HEK293 (cell line): ENCODE measurements around the gene DNAJB8.
A peak's percentile ranks its signal among the peaks of the same experiment; 100 is the strongest.

Experiments used
- CTCF ChIA-PET: fragments of 350-600 bp; formaldehyde crosslinking; extraction: SDS; loops from one replicate; lab custom pipeline; 2021; ENCODE audit warnings: antibody characterized with exemption; lab: Yijun Ruan, JAX
- POLR2A ChIA-PET: fragments of 300-600 bp; formaldehyde crosslinking; extraction: SDS; loops from one replicate; lab custom pipeline; 2020; ENCODE audit warnings: antibody characterized with exemption, inconsistent platforms; lab: Yijun Ruan, JAX
- H3K27ac ChIP-seq: fragments of 200-500 bp; sonication (Bioruptor generic); 2 replicates; pipeline ENCODE4 v1.5.1; 2014; ENCODE audit warnings: low read depth, low read length, control low read depth, inconsistent platforms; ENCODE audit errors: extremely low read depth
- H3K36me3 ChIP-seq, 2 experiments: fragments of 200-500 bp in 1 of 2; sonication (Bioruptor generic) in 1 of 2; 1 replicate in 1 of 2; 2 replicates in 1 of 2; pipeline ENCODE4 v1.5.1; 2014 to 2017; ENCODE audit warnings: inconsistent platforms in 2 of 2, low read length in 2 of 2; ENCODE audit not compliant: control insufficient read depth in 2 of 2, insufficient read depth in 1 of 2
- H3K4me1 ChIP-seq: fragments of 200-500 bp; sonication (Bioruptor generic); 2 replicates; pipeline ENCODE4 v1.5.1; 2014; ENCODE audit warnings: mild to moderate bottlenecking, low read length, inconsistent platforms; ENCODE audit not compliant: control insufficient read depth, insufficient read depth
- H3K4me3 ChIP-seq: 2 replicates; pipeline ENCODE4 v1.5.1; 2011; ENCODE audit warnings: low read depth, mild to moderate bottlenecking, control low read depth, low read length, moderate library complexity
- H3K9me3 ChIP-seq: fragments of 200-500 bp; sonication (Bioruptor generic); 2 replicates; pipeline ENCODE4 v1.5.1; 2014; ENCODE audit warnings: low read depth, low read length, inconsistent platforms; ENCODE audit not compliant: control insufficient read depth, insufficient read depth
- KLF1 ChIP-seq: fragments of 450-650 bp; formaldehyde crosslinking; IDR thresholded peaks from 2 replicates; pipeline ENCODE4 v1.5.1; 2016; ENCODE audit warnings: missing biosample characterization, missing genetic modification characterization
- KLF16 ChIP-seq: fragments of 450-650 bp; formaldehyde crosslinking; IDR thresholded peaks from 2 replicates; pipeline ENCODE4 v1.5.1; 2017; ENCODE audit warnings: missing biosample characterization, missing genetic modification characterization
- TRIM28 ChIP-seq: IDR thresholded peaks from 2 replicates; pipeline ENCODE4 v1.6.1; 2011; ENCODE audit warnings: low read length, control low read depth, borderline replicate concordance
- WT1 ChIP-seq: fragments of 450-650 bp; formaldehyde crosslinking; IDR thresholded peaks from 2 replicates; pipeline ENCODE4 v1.5.1; 2016; ENCODE audit warnings: missing biosample characterization, missing genetic modification characterization
- ZNF214 ChIP-seq: fragments of 450-650 bp; formaldehyde crosslinking; IDR thresholded peaks from 2 replicates; pipeline ENCODE4 v1.5.1; 2017; ENCODE audit warnings: missing biosample characterization, mild to moderate bottlenecking, missing genetic modification characterization, borderline replicate concordance
- ZNF274 ChIP-seq, 2 experiments: fragments of 200-500 bp in 1 of 2; fragments of 450-650 bp in 1 of 2; sonication (Bioruptor generic) in 1 of 2; formaldehyde crosslinking in 1 of 2; IDR thresholded peaks; 2 replicates each; pipeline versions ENCODE4 v1.5.1 to v1.6.1; 2014 to 2016; ENCODE audit warnings: borderline replicate concordance in 1 of 2, inconsistent platforms in 1 of 2, low read length in 1 of 2, missing biosample characterization in 1 of 2, missing genetic modification characterization in 1 of 2
- ZNF335 ChIP-seq: fragments of 450-650 bp; formaldehyde crosslinking; conservative IDR thresholded peaks from 2 replicates; pipeline ENCODE4 v1.5.1; 2016; ENCODE audit warnings: missing biosample characterization, missing genetic modification characterization
- ZNF423 ChIP-seq: fragments of 450-650 bp; formaldehyde crosslinking; IDR thresholded peaks from 2 replicates; pipeline ENCODE4 v1.5.1; 2016; ENCODE audit warnings: missing biosample characterization, missing genetic modification characterization
- ZNF548 ChIP-seq: fragments of 450-650 bp; formaldehyde crosslinking; IDR thresholded peaks from 2 replicates; pipeline ENCODE4 v1.5.1; 2016; ENCODE audit warnings: missing biosample characterization, missing genetic modification characterization
- ZNF664 ChIP-seq: fragments of 450-650 bp; formaldehyde crosslinking; IDR thresholded peaks from 2 replicates; pipeline ENCODE4 v1.5.1; 2016; ENCODE audit warnings: missing biosample characterization, missing genetic modification characterization
- TF ChIP-seq, protein P1 (sequence below): fragments of 450-650 bp; formaldehyde crosslinking; IDR thresholded peaks from 2 replicates; pipeline ENCODE4 v1.5.1; 2016; ENCODE audit warnings: missing biosample characterization, missing genetic modification characterization, borderline replicate concordance
- TF ChIP-seq, protein P2 (sequence below): fragments of 450-650 bp; formaldehyde crosslinking; IDR thresholded peaks from 2 replicates; pipeline ENCODE4 v1.5.1; 2016; ENCODE audit warnings: missing biosample characterization, missing genetic modification characterization

The DNAJB8 gene

DNA sequence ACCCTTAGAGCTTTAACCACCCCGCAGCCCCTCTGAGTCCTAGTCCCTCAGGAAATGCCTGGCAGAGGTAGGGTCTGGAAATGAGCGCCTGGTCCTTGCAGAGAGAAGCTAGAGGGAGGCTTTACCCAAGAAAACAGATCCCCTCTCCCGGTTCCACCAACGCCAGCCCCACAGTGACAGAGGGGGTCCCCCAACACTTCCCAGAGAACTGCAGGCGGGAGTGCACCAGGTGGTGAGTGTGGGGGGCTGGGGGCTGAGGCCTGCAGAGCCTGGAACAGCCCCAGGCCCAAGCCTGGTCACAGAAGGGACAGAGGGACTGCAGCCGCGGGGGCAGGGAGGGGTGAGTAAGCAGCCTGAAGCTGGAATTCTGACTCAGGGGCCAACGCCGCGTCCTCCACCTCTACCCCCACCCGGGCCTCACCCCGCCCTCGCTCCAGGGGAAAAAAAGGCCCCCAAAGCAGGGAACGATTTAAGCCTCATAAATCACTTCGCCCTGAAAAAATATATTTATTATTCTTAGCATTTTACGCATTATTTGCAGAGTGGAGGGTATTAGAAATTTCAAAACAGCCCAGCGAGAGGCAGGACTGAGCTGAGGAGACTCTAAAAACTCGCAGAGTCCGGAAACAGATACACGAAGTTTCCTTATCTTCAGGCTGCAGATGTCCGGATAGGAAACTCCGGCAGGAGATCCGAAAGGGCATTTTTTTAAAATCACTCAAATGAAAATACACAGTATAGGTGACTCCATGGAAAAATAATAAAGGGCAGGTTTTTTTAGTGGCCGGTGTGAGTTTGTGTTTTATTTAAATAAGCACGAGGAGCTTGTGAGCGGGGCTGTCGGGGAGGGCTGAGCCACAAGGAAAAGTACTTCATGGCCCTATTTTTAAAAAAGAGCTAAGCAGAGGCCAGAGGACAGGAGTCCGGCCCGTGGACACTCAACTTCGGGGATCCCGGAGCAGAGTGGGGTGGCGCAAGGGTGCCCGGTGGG lies 16.3 kb upstream of the DNAJB8 start (continued):
- TF ChIP-seq, protein P1, sequence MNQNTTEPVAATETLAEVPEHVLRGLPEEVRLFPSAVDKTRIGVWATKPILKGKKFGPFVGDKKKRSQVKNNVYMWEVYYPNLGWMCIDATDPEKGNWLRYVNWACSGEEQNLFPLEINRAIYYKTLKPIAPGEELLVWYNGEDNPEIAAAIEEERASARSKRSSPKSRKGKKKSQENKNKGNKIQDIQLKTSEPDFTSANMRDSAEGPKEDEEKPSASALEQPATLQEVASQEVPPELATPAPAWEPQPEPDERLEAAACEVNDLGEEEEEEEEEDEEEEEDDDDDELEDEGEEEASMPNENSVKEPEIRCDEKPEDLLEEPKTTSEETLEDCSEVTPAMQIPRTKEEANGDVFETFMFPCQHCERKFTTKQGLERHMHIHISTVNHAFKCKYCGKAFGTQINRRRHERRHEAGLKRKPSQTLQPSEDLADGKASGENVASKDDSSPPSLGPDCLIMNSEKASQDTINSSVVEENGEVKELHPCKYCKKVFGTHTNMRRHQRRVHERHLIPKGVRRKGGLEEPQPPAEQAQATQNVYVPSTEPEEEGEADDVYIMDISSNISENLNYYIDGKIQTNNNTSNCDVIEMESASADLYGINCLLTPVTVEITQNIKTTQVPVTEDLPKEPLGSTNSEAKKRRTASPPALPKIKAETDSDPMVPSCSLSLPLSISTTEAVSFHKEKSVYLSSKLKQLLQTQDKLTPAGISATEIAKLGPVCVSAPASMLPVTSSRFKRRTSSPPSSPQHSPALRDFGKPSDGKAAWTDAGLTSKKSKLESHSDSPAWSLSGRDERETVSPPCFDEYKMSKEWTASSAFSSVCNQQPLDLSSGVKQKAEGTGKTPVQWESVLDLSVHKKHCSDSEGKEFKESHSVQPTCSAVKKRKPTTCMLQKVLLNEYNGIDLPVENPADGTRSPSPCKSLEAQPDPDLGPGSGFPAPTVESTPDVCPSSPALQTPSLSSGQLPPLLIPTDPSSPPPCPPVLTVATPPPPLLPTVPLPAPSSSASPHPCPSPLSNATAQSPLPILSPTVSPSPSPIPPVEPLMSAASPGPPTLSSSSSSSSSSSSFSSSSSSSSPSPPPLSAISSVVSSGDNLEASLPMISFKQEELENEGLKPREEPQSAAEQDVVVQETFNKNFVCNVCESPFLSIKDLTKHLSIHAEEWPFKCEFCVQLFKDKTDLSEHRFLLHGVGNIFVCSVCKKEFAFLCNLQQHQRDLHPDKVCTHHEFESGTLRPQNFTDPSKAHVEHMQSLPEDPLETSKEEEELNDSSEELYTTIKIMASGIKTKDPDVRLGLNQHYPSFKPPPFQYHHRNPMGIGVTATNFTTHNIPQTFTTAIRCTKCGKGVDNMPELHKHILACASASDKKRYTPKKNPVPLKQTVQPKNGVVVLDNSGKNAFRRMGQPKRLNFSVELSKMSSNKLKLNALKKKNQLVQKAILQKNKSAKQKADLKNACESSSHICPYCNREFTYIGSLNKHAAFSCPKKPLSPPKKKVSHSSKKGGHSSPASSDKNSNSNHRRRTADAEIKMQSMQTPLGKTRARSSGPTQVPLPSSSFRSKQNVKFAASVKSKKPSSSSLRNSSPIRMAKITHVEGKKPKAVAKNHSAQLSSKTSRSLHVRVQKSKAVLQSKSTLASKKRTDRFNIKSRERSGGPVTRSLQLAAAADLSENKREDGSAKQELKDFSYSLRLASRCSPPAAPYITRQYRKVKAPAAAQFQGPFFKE (tag by site-specific recombination) = no peak

DNA sequence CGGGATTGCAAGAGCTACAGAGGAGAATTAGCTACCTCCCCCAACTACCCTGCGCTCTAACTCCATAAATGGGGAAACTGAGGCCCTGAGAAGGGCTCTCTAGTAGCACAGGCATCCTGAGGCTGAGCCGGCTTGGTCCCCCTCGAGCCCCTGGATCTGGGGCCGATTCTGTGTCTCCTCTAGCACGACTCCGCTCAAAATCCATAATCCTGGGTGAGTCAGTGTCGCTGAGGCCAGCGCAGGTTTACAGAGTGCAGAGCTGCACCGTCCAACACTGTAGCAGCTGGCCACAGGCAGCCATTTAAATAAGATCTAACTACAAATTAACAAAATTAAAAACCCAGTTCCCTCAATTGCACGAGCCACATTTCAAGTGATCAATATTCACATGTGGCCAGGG lies 15.5 kb upstream of the DNAJB8 start:
- ChIA-PET CTCF (interaction anchor here (0.6 kb wide), 1 partner anchor 122 kb away, joined by 3 read pairs; no protein-coding TSS in a partner anchor), POLR2A (no interaction called here)
- no peak overlapping the region for H3K27ac ChIP-seq
- peaks cover 0 to 81% of the 10 kb centered on the region in 2 experiments; a peak in 1 of 3 replicates for H3K36me3 ChIP-seq
- TF ChIP-seq WT1 (tag by site-specific recombination) (no peak), ZNF664 (0 out of 2 replicates have a peak, but pooled peaks have one; percentile 18)
- TF ChIP-seq, all 188 proteins: peak for 1
- Histone ChIP-seq H3K4me1 (no peaks in the 10 kb centered on the region; the same call in 1 of the 2 replicates), H3K4me3 (no peak overlapping the region), H3K9me3 (no peaks in the 10 kb centered on the region)

DNA sequence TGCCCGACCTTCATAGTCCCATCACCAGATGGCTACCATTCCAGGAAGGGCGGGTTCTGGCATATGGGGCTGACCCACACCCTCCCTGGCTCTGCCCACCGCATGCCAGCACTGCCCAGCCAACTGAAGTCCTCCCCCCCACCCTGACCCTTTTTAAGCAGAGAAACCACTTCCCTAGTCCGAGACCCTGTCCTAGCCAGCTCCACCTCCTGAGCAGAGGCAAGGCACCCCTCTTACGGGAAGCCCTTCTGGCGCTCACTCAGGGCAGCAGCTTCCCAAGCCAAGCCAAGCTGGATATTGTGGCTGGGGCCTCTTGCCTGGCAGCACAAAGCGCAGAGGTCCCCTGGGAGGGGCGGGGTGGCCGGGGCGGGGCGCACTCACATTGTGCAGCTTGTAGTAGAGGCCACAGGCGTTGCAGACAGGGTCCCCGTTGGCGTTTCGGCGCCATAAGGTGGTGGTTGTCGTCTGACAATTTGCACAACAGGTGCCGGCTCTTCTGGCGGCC lies 14.8 kb upstream of the DNAJB8 start:
- Histone ChIP-seq H3K36me3 (peaks cover 0 to 78% of the 10 kb centered on the region in 2 experiments; a peak in 1 of 3 replicates), H3K4me3 (no peak overlapping the region), H3K9me3 (no peaks in the 10 kb centered on the region), H3K4me1 (no peaks in the 10 kb centered on the region), H3K27ac (no peak overlapping the region)
- CTCF ChIA-PET = no interaction called here
- POLR2A ChIA-PET = no interaction called here
- no peak for TF ChIP-seq KLF16 (tag by site-specific recombination)
- no peak for TF ChIP-seq ZNF214 (tag by site-specific recombination)
- TF ChIP-seq, protein P2, sequence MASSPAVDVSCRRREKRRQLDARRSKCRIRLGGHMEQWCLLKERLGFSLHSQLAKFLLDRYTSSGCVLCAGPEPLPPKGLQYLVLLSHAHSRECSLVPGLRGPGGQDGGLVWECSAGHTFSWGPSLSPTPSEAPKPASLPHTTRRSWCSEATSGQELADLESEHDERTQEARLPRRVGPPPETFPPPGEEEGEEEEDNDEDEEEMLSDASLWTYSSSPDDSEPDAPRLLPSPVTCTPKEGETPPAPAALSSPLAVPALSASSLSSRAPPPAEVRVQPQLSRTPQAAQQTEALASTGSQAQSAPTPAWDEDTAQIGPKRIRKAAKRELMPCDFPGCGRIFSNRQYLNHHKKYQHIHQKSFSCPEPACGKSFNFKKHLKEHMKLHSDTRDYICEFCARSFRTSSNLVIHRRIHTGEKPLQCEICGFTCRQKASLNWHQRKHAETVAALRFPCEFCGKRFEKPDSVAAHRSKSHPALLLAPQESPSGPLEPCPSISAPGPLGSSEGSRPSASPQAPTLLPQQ = no peak
- no peak for TF ChIP-seq ZNF548 (tag by site-specific recombination)
- TF ChIP-seq KLF1 (tag by site-specific recombination) = peak; percentile 29; the same call in 1 of the 2 replicates

DNA sequence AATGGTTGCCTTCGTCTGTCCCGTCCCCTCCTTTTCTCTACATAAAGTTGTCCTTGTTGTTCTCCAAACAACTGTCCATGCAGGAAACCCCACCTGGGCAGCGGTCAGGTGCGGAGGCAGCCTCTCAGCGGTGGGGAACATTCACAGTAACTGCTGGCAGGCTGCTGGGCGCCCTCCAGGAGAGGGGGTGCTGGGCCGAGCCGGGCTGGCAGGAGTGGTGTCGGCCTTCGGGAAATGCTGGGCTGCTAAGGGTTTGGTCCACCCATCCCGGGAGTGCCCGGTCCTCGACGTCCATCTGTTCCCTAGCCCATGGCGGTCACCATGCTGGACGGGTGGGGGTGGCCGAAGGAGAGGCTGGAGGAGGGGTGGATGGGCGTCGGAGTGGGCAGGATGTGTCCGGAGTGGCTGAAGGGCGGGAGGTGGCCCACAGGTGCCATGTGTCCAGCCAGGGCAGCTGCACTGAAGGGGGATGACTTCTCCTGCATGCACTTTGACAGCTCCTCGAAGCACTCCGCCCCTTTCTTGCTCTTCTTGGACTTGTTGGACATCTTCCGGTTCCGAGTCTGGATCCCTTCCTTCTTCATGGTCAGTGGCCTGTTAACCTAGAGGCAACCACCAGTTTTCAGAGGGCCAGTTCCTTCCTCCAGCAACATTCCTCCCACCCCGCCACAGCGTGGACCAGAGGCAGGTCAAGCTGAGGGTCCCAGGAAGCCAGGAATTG lies 14.2 kb upstream of the DNAJB8 start:
- no peak overlapping the region for H3K27ac ChIP-seq
- ChIA-PET CTCF (no interaction called here), POLR2A (no interaction called here)
- no peaks in the 10 kb centered on the region for H3K4me1 ChIP-seq
- TF ChIP-seq TRIM28 = no peak
- TF ChIP-seq ZNF335 (tag by site-specific recombination) = no peak
- TF ChIP-seq ZNF423 (tag by site-specific recombination) = no peak
- TF ChIP-seq ZNF274 (IDR thresholded peaks at IDR 0.05; ENCODE audit: low read length) = no peak
- no peak for TF ChIP-seq ZNF274 (tag by site-specific recombination; IDR thresholded peaks at IDR 0.05; ENCODE audit: borderline replicate concordance)
- H3K9me3 ChIP-seq = no peaks in the 10 kb centered on the region
- no peak overlapping the region for H3K4me3 ChIP-seq
- H3K36me3 ChIP-seq = peaks cover 0 to 72% of the 10 kb centered on the region in 2 experiments; a peak in 1 of 3 replicates
